ENCODE data around the gene U2AF2.

U2AF2 gene

DNA sequence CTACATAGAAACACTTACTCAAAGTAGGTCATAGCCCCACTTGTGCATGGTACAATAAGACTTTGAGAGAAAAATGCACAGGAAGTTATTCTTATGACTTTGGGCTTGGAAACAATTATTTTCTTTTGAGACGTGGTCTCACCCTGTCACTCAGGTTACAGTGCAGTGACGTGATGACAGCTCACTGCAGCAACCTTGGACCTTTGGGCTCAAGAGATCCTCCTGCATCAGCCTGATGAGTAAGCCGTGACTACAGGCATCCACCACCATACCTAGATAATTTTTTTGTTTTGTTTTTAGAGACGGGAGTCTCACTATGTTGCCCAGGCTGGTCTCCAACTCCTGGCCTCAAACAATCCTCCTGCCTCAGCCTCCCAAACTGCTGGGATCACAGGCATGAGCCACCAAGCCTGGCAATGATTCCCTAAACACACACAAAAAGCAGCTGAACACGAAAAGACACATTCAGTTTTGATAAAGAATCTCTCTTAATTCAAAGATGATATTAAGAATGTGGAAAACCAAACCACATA is 65.4 kb downstream of the U2AF2 start:
- no peak for DNase-seq

DNA sequence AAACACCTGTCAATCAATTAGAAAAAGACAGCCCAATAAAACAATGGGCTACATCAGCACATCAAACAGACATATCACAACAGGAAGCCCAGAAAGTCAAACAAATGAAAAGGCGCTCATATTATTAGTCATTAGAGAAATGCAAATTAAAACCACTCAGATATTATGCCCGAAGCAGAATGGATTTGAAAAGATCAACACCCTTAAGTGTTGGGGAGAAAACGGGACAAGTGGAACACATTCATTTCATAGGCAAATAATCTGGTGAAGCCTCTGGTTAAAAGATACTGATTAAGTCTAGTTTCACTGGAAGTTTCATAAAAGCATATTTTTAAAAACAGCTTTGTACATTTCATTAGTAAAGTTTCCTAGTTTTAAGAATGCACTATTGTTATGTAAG is 66.0 kb downstream of the U2AF2 start:
- no peak for DNase-seq

DNA sequence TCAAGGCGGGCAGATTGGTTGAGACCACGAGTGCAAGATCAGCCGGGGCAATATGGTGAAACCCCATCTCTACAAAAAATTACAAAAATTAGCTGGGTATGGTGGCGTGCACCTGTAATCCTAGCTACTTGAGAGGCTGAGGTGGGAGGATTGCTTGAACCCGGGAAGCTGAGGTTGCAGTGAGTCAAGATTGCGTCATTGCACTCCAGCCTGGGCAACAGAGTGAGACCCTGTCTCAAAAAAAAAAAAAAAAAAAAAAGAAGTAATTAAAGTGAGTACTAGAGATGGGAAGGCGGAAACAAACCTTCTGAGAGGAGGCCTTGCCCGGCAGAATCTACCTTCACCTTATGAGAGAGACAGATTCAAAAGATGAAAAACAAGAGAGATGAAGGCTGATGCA is 68.7 kb downstream of the U2AF2 start:
- no peak for DNase-seq

Data from NCI-H187 (cell line).